Measurements from ENCODE around the gene MORN1. TPM values are rescaled to one million over a fixed set of nuclear protein-coding genes. Genes with fewer than 3 reads are reported as not detected.

The MORN1 gene
- total and polyA plus RNA-seq, 10 of the 15 experiments (the other 5 are each of a cell fraction or from before 2014, with no cell fraction given): 0.76 to 7.9 (median 5.5) TPM

DNA sequence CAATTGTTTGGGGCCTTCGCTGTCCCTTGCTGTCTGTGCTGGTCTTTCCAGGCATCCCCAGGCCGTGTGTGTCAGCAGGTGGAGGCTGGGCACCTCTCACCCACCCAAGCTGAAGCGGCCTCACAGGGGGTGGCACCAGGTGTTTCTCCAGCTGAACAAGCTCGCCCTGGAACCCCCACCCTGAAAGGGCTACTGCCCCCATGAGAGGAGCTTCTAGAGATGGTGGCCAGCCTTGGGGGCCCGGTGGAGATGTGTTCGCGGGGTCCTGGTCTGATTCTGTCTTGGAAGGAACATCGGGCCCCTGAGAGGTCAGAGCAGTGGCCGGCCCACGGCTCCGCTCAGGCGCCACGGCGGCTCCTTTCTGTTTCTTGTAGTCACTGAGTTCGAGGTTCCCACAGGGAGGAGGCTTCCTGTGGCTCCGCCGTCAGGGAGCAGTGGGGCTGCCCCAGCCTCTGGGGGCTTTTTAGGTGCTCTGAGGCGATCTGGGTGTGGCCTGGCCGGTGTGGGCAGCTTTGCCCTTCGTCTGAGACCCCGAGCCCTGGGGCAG lies 116.4 kb downstream of the MORN1 start (continued):
- TF ChIP-seq, protein P1, sequence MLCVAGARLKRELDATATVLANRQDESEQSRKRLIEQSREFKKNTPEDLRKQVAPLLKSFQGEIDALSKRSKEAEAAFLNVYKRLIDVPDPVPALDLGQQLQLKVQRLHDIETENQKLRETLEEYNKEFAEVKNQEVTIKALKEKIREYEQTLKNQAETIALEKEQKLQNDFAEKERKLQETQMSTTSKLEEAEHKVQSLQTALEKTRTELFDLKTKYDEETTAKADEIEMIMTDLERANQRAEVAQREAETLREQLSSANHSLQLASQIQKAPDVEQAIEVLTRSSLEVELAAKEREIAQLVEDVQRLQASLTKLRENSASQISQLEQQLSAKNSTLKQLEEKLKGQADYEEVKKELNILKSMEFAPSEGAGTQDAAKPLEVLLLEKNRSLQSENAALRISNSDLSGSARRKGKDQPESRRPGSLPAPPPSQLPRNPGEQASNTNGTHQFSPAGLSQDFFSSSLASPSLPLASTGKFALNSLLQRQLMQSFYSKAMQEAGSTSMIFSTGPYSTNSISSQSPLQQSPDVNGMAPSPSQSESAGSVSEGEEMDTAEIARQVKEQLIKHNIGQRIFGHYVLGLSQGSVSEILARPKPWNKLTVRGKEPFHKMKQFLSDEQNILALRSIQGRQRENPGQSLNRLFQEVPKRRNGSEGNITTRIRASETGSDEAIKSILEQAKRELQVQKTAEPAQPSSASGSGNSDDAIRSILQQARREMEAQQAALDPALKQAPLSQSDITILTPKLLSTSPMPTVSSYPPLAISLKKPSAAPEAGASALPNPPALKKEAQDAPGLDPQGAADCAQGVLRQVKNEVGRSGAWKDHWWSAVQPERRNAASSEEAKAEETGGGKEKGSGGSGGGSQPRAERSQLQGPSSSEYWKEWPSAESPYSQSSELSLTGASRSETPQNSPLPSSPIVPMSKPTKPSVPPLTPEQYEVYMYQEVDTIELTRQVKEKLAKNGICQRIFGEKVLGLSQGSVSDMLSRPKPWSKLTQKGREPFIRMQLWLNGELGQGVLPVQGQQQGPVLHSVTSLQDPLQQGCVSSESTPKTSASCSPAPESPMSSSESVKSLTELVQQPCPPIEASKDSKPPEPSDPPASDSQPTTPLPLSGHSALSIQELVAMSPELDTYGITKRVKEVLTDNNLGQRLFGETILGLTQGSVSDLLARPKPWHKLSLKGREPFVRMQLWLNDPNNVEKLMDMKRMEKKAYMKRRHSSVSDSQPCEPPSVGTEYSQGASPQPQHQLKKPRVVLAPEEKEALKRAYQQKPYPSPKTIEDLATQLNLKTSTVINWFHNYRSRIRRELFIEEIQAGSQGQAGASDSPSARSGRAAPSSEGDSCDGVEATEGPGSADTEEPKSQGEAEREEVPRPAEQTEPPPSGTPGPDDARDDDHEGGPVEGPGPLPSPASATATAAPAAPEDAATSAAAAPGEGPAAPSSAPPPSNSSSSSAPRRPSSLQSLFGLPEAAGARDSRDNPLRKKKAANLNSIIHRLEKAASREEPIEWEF (IDR thresholded peaks at IDR 0.05; ENCODE audit: insufficient replicate concordance, low read depth, low read length): no peak
- TF ChIP-seq, protein P2, sequence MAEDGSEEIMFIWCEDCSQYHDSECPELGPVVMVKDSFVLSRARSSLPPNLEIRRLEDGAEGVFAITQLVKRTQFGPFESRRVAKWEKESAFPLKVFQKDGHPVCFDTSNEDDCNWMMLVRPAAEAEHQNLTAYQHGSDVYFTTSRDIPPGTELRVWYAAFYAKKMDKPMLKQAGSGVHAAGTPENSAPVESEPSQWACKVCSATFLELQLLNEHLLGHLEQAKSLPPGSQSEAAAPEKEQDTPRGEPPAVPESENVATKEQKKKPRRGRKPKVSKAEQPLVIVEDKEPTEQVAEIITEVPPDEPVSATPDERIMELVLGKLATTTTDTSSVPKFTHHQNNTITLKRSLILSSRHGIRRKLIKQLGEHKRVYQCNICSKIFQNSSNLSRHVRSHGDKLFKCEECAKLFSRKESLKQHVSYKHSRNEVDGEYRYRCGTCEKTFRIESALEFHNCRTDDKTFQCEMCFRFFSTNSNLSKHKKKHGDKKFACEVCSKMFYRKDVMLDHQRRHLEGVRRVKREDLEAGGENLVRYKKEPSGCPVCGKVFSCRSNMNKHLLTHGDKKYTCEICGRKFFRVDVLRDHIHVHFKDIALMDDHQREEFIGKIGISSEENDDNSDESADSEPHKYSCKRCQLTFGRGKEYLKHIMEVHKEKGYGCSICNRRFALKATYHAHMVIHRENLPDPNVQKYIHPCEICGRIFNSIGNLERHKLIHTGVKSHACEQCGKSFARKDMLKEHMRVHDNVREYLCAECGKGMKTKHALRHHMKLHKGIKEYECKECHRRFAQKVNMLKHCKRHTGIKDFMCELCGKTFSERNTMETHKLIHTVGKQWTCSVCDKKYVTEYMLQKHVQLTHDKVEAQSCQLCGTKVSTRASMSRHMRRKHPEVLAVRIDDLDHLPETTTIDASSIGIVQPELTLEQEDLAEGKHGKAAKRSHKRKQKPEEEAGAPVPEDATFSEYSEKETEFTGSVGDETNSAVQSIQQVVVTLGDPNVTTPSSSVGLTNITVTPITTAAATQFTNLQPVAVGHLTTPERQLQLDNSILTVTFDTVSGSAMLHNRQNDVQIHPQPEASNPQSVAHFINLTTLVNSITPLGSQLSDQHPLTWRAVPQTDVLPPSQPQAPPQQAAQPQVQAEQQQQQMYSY (CRISPR knock-in tag; IDR thresholded peaks at IDR 0.05): no peak
- TF ChIP-seq, protein P3, sequence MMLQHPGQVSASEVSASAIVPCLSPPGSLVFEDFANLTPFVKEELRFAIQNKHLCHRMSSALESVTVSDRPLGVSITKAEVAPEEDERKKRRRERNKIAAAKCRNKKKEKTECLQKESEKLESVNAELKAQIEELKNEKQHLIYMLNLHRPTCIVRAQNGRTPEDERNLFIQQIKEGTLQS (IDR thresholded peaks at IDR 0.05; ENCODE audit: borderline replicate concordance, extremely low read depth, low read depth, low read length): no peak
- no peak for TF ChIP-seq PAX8 (IDR thresholded peaks at IDR 0.05)
- no peak for TF ChIP-seq RAD51 (IDR thresholded peaks at IDR 0.05)
- TF ChIP-seq MXI1 (IDR thresholded peaks at IDR 0.05; ENCODE audit: low read depth, low read length): no peak
- no peak for TF ChIP-seq SP1 (IDR thresholded peaks at IDR 0.05; ENCODE audit: low read depth, low read length)
- no peak for TF ChIP-seq WRNIP1 (IDR thresholded peaks at IDR 0.05; ENCODE audit: borderline replicate concordance, low read depth, low read length)
- TF ChIP-seq SMARCA5 (IDR thresholded peaks at IDR 0.05): no peak
- no peak for TF ChIP-seq SIX5 (IDR thresholded peaks at IDR 0.05; ENCODE audit: low read depth, low read length, severe bottlenecking)
- no peak for TF ChIP-seq MTA2 (IDR thresholded peaks at IDR 0.05; ENCODE audit: low read depth)

All from GM12878 (cell line).